ENCODE data around the gene SCN7A. TPM values are rescaled to one million over a fixed set of nuclear protein-coding genes. Genes with fewer than 3 reads are reported as not detected.

The SCN7A gene
- not detected in 2 replicates for total RNA-seq (2014; rRNA removed; shearing (Covaris generic))
- total RNA-seq (2022): not detected in 2 replicates
- Bru-seq, nascent RNA: not detected
- BruChase-seq, experiment 1, labeled RNA remaining after a 6-hour chase: not detected
- not detected for BruChase-seq, experiment 2, labeled RNA remaining after a 2-hour chase
- long read RNA-seq: 0 reads

- CTCF ChIA-PET (ENCODE audit: unreplicated experiment): no interaction called here
- Histone ChIP-seq H3K4me1 (ENCODE audit: insufficient read depth, low read length, poor library complexity, severe bottlenecking) (no peaks in the 10 kb centered on the region), H3K9me3 (ENCODE audit: low read length) (no peaks in the 10 kb centered on the region), H3K9me2 (ENCODE audit: insufficient read depth, low read length) (no peaks in the 10 kb centered on the region), H3K27ac (ENCODE audit: low read depth, low read length, poor library complexity, severe bottlenecking) (no peak within 1 kb of the TSS), H2AFZ (ENCODE audit: low read length) (no peak within 1 kb of the TSS), H3K4me3 (ENCODE audit: low read depth, low read length, poor library complexity, severe bottlenecking) (no peak within 1 kb of the TSS), H3K36me3 (ENCODE audit: insufficient read depth, low read length) (no peaks in the 10 kb centered on the region), H3K79me2 (ENCODE audit: insufficient read depth, low read depth, low read length) (no peaks in the 10 kb centered on the region), H4K20me1 (ENCODE audit: insufficient read depth, low read length) (no peaks in the 10 kb centered on the region), H3K4me2 (ENCODE audit: low read length) (no peak within 1 kb of the TSS)
- POLR2A ChIA-PET: interaction anchor here (0.6 kb wide), 1 partner anchor 1267 kb away, joined by 3 read pairs; no protein-coding TSS in a partner anchor
- intact Hi-C loops (cut with micrococcal nuclease; ENCODE audit: unreplicated experiment): no loop called here
- no peak for DNase-seq (ENCODE audit: low spot score)
- no TSS peak for BruUV-seq (replicated peaks)
- TF ChIP-seq CTCF (conservative IDR thresholded peaks at IDR 0.05; ENCODE audit: low read length): no peak
- TF ChIP-seq EZH2phosphoT487 (IDR thresholded peaks at IDR 0.05; ENCODE audit: borderline replicate concordance, low read depth, low read length): no peak
Measured at GRCh38 chr2:166494140-166494624, at the start of gene SCN7A. Gene SCN7A, minus strand, starts transcription at chr2:166494249. Its CDS starts 16,553 bp downstream, at chr2:166477696.

- peak; percentile 52 for DNase-seq (ENCODE audit: low spot score)
- BruUV-seq (replicated peaks): no TSS peak
Measured at GRCh38 chr2:166539340-166540162, 45.5 kb upstream of the SCN7A start.

More at GRCh38 chr2:166539340-166540162, 45.5 kb upstream of the SCN7A start:
- Histone ChIP-seq H3K9me2 (ENCODE audit: insufficient read depth, low read length) (no peaks in the 10 kb centered on the region), H4K20me1 (ENCODE audit: insufficient read depth, low read length) (peaks cover 5% of the 10 kb centered on the region; the same call in 1 of the 2 replicates), H3K79me2 (ENCODE audit: insufficient read depth, low read depth, low read length) (no peaks in the 10 kb centered on the region), H3K36me3 (ENCODE audit: insufficient read depth, low read length) (no peaks in the 10 kb centered on the region), H3K9me3 (ENCODE audit: low read length) (no peaks in the 10 kb centered on the region), H3K4me2 (ENCODE audit: low read length) (no peak overlapping the region), H3K4me1 (ENCODE audit: insufficient read depth, low read length, poor library complexity, severe bottlenecking) (no peaks in the 10 kb centered on the region), H3K4me3 (ENCODE audit: low read depth, low read length, poor library complexity, severe bottlenecking) (no peak overlapping the region), H2AFZ (ENCODE audit: low read length) (peak overlapping the region; percentile 51; the same call in 1 of the 2 replicates), H3K27ac (ENCODE audit: low read depth, low read length, poor library complexity, severe bottlenecking) (no peak overlapping the region)
- CTCF ChIA-PET (ENCODE audit: unreplicated experiment): no interaction called here
- intact Hi-C loops (cut with micrococcal nuclease; ENCODE audit: unreplicated experiment): loop anchor here (1.0 to 2.0 kb wide), 2 partner anchors 673 to 1579 kb away; no protein-coding TSS in a partner anchor
- POLR2A ChIA-PET: no interaction called here
- TF ChIP-seq EZH2phosphoT487 (IDR thresholded peaks at IDR 0.05; ENCODE audit: borderline replicate concordance, low read depth, low read length) (no peak), CTCF (conservative IDR thresholded peaks at IDR 0.05; ENCODE audit: low read length) (peak; percentile 88)

Measured in OCI-LY7 (cell line).